ENCODE measurements around the gene LEPR.

GRCh38 chr1:65432918-65433317 is 12.4 kb downstream of the LEPR start:
- TF ChIP-seq ZNF274 (IDR thresholded peaks at IDR 0.05; ENCODE audit: low read depth, low read length) (no peak), SUZ12 (IDR thresholded peaks at IDR 0.05; ENCODE audit: extremely low read depth, insufficient read depth, insufficient read length) (no peak), YY1 (IDR thresholded peaks at IDR 0.05; ENCODE audit: insufficient read depth, insufficient read length) (no peak)
